Amniotic epithelial cell (primary cell): ENCODE results near the gene FLNB.

Source experiments
- DNase-seq: peaks from one replicate; pipeline ENCODE4 v3.0.0-alpha.2; 2010; ENCODE audit warnings: low read depth

FLNB gene

GRCh38 chr3:58009749-58010535 lies 1.7 kb downstream of the FLNB start:
- no peak for DNase-seq

GRCh38 chr3:58010562-58010961 lies 2.3 kb downstream of the FLNB start:
- DNase-seq, result no peak

GRCh38 chr3:58011580-58011979 lies 3.4 kb downstream of the FLNB start:
- no peak for DNase-seq

- DNase-seq, result no peak
These were observed 4.1 kb downstream of the FLNB start for GRCh38 chr3:58012302-58012701.

GRCh38 chr3:58013099-58013498 lies 4.9 kb downstream of the FLNB start:
- DNase-seq, result no peak

- DNase-seq, result peak; percentile 74
These were observed 5.9 kb downstream of the FLNB start for GRCh38 chr3:58013973-58014649.

DNA sequence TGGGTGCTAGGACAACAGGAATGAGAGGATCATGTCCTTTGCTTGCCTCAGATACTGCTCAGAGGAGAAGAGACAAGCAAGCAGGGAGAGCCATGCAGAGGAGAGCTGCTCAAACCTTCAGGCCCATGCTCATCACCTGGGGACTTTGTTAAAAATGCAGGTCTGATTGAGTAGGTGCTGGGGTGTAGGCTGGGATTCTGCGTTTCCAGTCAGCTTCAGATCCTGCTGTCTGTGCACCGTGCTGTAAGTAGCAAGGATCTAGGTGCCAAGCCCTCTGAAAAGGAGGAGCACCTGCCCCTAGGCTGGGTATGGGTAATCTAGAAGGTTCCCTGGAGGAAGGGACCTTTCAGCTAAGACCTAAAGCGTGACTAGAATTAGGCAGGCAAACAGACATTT lies 7.3 kb downstream of the FLNB start:
- DNase-seq, result no peak

- no peak for DNase-seq
These were observed 8.5 kb downstream of the FLNB start for GRCh38 chr3:58016710-58017109.

DNA sequence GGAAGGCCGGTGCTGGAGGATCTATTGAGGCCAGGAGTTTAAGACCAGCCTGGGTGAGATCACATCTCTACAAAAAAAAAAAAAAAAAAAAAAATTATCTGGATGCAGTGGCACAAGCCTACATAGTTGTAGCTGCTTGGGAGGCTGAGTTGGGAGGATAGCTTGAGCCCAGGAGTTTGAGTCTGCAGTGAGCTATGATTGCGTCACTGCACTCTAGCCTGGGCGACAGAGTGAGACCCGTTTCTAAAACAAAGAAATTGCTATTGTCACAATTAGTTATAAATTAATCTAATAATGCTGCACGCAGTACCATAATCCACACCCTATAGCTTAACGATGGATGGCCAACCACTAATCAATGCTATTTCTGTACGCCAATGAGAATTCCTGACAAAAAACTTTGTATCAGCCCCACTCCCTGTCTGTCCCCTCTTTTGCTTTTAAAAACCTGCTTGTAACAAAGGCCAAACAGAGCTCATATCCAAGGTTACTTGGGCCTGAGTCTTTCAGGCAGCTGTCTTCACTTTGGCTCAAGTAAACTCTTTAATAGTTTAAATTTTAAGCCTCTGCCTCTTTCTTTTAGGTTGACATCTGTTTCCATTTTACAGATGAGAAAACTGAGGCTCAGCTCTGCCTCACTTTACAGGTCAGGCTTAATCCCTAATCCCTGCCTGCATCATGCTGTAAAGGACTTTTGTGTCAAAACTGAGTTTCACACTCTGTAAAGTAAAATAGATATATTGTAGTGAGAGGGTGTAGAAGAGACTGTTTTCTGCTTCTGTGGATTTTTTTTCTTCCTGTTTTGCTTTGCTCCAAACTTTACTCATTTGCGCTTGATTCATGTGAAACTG lies 10.9 kb downstream of the FLNB start:
- DNase-seq, result no peak

GRCh38 chr3:58020783-58021071 lies 12.5 kb downstream of the FLNB start:
- no peak for DNase-seq

DNA sequence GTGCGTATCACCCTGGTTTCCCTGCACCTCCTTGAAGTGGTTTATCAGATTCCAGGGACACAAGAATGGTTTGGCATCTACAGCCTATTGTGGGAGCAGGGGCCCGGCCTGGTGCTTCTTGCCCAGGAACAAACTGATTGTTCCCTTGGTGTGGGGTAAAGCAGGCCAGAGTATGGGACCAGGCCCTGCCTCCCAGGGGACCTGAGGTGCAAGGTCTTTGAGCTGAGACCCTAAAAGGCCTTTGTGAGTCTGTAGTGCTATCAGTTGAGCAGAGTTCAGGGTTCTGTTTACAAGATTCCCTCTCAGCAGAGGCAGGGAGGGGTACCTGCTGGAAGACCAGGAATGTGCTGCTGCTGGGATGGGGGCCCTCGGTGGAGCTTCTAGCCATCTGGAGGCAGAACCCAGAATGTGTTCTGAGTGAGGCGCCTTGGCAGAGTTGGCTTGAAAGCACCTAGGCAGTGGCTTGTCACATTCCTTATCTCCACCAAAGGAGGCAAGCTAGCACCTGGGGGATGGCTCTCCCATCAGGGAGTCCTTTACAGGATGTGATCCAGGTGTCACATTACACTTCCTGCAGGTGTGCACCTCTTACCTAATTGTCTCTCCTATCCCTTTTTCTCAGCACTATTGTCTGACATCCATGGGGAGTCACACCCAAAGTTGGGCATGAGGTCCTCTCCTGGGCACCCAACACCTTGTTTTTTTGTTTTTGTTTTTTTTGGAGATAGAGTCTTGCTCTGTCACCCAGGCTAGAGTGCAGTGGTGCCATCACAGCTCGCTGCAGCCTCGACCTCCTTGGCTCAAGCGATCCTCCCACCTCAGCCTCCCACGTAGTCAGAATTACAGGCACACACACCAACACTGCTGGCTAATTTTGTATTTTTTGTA lies 13.1 kb downstream of the FLNB start:
- DNase-seq, result no peak

DNA sequence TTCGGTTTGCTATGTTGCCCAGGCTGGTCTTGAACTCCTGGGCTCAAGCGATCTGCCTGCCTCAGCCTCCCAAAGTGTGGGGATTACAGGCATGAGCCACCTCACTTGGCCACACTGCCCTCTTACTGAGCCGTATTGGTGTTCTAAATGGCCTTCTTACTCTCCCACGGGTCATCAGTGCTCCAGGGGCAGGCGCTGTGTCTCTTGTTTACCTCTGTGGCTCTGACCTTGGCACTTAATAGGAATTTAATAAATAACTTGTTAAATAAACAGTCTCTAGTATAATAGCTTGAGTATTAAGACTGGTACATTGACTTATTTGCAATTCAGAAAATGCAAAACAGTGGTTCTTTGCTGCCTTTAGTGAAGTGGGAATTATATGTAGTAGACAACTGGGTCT lies 13.7 kb downstream of the FLNB start:
- no peak for DNase-seq

DNA sequence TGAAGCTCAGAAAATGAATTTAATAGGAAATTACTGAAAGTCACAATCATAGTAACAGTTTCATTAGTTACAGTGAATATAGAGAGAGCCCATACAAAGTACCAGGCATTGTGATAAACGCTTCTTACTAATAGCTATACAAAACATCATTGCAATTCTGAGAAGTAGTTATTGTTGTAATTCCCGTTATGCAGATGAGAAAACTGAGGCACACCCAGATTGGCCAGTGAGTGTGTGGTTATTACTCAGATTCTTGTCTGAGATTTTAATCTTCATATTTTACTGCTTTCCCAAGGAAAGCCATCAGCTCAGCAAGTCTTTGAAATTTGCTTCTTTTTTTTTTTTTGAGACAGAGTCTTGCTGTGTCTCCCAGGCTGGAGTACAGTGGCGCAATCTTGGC lies 14.3 kb downstream of the FLNB start:
- peak; percentile 58 for DNase-seq

DNA sequence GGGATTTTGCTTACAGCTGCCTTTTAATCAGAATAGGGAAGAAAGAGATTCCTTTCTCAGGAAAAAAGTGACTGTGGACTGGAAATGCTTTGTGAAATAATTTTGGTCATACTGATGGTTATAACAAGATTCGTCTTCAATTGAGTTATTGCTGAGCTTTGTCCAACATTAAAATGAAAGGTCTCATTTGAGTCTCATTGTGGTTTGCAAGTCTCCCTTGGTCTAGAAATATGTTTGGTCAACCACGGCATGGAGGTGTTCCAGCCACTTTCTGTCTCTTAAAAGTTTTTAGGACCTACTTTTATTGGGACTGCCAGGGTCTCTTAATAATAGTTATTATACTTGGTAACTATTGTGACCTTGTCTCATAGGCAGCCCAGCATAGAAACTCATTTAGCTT lies 15.3 kb downstream of the FLNB start:
- no peak for DNase-seq

DNA sequence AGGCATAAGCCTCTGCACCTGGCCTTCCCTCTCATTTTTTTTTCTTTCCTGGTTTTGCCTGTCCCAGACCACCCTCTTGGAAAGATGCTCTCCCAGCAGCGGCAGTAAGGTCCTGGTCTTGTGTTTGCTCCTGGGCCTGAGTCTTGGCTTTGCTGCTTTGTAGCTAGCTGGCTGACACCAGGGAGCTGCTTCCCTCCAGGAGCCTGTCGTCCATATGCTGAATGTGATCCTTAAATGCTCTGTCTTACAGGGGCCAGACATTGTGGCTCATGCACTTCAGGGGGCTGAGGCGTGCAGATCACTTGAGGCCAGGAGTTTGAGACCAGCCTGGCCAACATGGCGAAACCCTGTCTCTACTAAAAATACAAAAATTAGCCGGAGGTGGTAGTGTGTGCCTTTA lies 17.2 kb downstream of the FLNB start:
- DNase-seq, result no peak

DNA sequence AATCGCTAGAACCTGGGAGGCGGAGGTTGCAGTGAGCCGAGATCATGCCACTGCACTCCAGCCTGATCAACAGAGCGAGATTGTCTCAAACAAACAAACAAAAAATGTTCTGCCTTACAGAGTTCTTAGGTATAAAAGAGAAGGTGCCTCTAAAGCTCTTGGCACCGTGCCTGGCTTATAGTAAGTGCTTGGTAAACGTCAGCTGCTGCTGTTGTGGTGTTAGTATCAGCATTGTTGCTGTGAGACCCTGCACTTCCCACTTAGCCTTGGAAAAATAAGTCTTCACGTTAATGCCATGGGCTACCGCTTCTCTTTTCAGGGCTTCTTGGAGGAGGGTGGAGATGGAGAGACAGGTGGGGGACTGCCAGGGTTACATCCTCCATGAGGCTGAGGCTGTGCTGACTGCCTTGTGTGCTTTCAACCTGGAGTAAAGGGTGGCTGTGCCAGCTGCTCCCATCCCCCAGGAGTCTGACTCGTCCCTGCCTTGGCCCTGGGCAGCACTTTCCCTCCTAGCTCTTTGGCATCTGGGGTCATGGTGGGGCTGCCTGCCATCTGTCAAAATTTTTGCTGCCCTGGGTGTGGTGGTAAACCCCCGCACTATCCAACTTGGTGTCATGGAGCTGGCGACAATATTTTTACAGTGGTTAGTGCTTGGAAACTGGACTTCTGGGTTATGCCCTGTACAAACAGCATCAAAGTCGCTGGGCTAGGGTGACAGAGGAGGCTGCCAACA lies 17.8 kb downstream of the FLNB start:
- peak; percentile 81 for DNase-seq

DNA sequence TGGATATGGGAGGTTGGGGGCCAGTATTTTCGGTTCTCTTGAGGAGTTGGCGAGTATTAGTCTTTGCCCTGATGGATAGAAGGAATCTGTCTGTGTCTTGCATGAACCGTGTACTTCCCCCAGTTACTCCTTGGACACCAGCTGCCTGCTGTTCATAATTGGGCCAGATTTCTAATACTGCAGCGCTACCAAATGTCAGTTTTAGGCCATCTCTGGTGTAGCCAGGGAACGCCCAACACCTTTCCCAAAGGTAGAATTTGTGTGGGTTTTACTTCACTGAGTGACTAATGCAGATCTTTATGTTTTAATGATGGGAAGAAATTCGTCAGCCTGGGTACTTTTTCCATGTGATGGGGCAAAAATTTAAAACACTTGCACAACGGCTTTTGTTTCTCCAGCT lies 18.4 kb downstream of the FLNB start:
- DNase-seq, result no peak

GRCh38 chr3:58027704-58028317 lies 19.6 kb downstream of the FLNB start:
- DNase-seq, result no peak

GRCh38 chr3:58028902-58029301 lies 20.7 kb downstream of the FLNB start:
- no peak for DNase-seq

- no peak for DNase-seq
These were observed 21.8 kb downstream of the FLNB start for GRCh38 chr3:58029842-58030584.
